ENCODE results near the gene GNPDA1. TPM values are rescaled to one million over a fixed set of nuclear protein-coding genes. Genes with fewer than 3 reads are reported as not detected.
"Not testable (repeated sequence)": the region's sequence is repeated elsewhere in the genome, so short reads cannot be mapped to it uniquely, and the experiment has no call there.

GNPDA1 gene
- total RNA-seq (2014; rRNA removed; shearing (Covaris generic)), result 196 and 216 TPM in 2 replicates

DNA sequence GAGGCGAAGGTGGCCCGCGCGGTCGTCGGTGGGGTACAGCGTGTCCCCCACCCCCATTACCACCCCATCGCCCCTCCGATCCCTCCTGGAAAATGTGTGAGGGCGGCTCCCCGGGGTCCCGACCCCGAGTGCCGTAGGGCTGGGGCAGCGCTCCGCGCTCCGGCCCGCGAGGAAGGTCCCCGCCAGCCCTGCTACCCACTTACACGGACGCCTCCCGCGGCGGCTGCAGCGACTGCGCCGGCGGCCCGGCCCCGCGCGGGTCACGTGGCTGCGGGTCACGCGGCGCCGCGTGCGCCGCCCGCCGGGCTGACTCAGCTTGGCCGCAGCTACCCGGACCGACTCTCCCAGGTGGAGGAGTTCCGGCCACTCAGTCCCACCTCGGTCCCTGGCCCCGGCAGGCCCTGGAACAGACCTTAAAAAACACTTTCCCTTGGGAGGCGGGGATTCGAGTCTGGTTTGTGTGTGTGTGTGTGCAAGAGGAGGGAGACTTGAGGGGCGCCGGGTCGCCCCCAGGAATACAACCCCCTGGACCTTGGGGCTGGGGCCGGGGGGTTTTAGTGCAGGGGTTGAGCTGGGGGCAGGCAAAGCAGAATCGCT is at the start of gene GNPDA1:
TSS of gene GNPDA1 (minus strand) at position 236 of the 597 bp plus-strand sequence. CDS start 992 bp downstream, outside the sequence.
- in situ Hi-C loops (cut with HindIII; ENCODE audit: low sequenced_read_pairs), result no loop called here
- DNase-seq (ENCODE audit: low spot score), result peak; percentile 70

DNA sequence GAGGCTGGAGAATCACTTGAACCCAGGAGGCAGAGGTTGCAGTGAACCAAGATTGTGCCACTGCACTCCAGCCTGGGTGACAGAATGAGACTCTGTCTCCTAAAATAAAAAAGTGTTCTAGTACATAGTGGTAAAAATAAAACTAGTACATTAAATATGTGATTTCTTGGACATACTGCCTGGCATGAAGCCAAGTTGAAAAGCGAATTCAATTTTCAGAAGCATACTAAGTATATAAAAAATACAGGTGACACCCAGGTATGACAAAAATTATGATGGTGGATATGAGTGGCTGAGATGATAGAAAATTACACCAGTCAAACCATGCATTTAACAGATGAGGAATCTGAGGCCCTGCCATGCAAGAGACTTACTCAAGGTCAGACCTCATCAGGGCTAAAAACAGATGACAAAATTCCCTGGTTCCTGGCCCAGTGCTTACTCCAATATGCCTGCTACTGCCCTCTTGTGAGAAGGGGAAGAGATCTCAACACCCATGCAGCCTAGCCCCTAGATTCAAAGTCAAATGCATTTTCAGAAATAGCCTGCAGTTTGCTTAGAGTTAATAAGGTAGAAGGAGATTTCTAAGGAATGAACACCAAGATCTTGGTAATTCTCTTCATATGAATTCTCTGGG is 46.6 kb upstream of the GNPDA1 start:
- DNase-seq (ENCODE audit: low spot score), result no peak
- in situ Hi-C loops (cut with HindIII; ENCODE audit: low sequenced_read_pairs), result no loop called here

DNA sequence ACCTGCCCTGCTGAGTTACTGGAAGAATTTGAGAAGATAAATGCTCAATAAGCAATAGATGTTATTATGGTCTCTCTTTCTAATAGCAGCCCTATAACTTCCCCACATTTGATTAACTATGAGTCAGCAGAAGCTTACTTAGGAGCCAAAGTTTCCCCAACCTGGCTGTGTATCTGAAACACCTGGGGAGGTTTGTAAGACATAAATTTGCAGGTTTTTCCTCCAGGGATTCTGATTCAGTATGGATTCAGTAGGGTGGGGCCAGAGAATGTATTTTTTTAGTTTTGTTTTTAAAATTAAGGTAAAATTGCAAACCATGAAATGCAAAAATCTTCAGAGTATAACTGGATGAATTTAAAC is 44.9 kb upstream of the GNPDA1 start:
- in situ Hi-C loops (cut with HindIII; ENCODE audit: low sequenced_read_pairs), result no loop called here
- no peak for DNase-seq (ENCODE audit: low spot score)

DNA sequence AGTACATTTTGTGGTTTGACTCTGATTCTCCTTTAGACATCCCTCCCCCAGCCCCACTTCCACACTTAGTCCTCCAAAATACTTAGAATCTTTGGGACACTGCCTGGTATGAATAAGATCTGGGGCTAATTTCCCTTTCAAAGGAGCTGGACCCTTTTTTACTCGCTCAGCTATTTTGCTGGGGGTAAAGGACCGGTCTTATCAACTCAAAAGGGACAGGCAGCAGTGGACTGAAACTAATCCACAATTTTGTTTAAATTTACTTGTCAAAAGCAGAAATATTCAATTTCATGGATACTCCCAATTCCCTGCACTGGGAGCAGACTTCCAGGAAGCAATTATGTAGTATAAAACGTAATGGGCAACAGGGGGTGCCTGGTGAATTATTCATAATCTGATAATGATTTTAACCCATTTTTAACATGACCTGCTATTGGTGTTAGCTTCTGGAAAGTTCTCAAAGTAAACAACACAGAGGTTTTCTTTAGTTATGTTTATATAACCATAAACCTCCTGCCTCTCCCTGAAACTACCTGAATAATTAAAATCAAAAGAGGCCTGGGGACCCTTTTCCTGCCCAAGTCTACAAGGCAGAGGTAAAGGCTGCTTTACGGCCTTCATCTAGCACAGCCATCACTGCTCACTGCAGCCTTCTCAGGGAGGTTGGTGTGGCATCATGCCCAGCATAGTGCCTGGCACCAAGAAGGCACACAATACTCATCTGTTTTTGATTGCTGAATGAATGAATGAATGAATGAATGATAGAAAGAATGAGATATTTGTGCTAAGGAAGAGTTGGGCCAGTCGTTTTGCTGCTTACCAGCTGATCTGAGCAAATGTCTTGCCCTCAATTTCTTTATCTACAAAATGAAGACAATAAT is 44.2 kb upstream of the GNPDA1 start:
- DNase-seq (ENCODE audit: low spot score), result no peak
- in situ Hi-C loops (cut with HindIII; ENCODE audit: low sequenced_read_pairs), result no loop called here

DNA sequence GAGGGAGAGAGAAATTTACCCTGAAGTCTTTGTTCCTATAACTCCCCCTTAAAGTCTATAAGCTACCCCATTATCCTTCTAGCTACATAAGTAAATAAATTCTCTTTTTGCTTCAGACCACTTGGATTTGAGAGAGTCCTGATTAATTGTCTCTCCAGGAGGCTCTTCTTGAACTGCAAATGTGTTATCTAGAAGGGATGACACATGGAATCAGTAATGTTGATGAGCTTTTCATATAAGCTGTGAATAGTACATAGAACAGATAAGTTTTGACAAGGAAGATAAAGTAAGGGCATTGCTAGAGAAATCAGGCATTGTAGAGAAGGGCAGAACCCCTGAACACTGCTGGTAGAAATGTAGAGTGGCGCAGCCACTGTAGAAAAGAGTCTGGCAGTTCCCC is 42.5 kb upstream of the GNPDA1 start:
- no peak for DNase-seq (ENCODE audit: low spot score)
- in situ Hi-C loops (cut with HindIII; ENCODE audit: low sequenced_read_pairs), result no loop called here

DNA sequence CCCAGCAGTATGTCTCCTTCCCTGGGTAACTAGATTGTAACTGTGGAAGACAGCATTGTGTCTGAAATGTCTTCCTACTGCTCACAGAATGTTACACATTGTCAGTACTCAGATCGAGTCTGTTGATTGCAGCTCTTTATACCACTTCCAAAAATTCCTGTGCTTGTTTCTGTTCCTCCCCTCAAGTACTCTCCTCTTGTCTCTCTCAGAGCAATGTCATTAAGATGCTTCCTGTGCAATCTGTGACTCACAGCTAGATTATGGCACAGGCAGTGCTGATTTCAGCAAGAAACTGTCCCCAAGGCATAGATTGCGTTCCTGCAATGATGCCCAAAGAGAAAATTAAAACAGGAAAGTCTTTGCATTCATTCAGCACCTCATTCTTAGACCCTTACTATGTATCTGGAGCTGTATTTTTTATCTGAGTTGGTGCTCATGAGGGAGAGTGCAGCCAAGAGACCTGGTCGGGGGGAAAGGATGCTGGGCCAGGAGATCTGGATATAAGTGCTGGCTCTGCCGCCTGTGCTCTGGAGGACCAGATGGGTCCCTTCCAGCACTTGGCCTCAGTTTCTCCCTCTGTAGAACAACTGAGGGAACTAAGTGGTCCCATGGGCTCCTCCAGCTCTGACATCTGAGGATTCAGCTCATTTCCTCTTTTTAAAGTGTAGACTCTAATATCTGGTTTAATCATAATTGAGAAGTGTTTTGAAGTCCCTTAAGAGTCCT is 40.8 kb upstream of the GNPDA1 start:
- in situ Hi-C loops (cut with HindIII; ENCODE audit: low sequenced_read_pairs), result no loop called here
- DNase-seq (ENCODE audit: low spot score), result peak; percentile 92

GRCh38 chr5:142052026-142052425 is 39.2 kb upstream of the GNPDA1 start:
- in situ Hi-C loops (cut with HindIII; ENCODE audit: low sequenced_read_pairs); DNase-seq (ENCODE audit: low spot score): not testable (repeated sequence)

GRCh38 chr5:142048272-142048671 is 35.4 kb upstream of the GNPDA1 start:
- DNase-seq (ENCODE audit: low spot score), result no peak
- in situ Hi-C loops (cut with HindIII; ENCODE audit: low sequenced_read_pairs), result no loop called here

GRCh38 chr5:142046191-142046590 is 33.4 kb upstream of the GNPDA1 start:
- in situ Hi-C loops (cut with HindIII; ENCODE audit: low sequenced_read_pairs), result no loop called here
- no peak for DNase-seq (ENCODE audit: low spot score)

DNA sequence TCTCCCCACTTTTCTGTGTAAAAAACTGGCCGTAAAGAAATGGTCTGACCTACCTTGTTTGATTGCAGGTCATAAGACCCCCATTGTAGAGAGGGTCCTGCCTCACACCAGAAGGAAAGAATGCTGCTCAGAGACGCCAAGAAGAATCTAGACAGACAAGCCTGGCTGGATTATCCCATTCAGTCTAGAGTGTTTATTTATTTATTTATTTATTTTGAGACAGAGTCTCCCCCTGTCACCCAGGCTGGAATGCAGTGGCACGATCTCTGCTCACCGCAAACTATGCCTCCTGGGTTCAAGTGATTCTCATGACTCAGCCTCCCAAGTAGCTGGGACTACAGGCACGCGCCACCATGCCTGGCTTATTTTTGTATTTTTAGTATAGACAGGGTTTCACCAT is 28.1 kb upstream of the GNPDA1 start:
- in situ Hi-C loops (cut with HindIII; ENCODE audit: low sequenced_read_pairs); DNase-seq (ENCODE audit: low spot score): not testable (repeated sequence)

DNA sequence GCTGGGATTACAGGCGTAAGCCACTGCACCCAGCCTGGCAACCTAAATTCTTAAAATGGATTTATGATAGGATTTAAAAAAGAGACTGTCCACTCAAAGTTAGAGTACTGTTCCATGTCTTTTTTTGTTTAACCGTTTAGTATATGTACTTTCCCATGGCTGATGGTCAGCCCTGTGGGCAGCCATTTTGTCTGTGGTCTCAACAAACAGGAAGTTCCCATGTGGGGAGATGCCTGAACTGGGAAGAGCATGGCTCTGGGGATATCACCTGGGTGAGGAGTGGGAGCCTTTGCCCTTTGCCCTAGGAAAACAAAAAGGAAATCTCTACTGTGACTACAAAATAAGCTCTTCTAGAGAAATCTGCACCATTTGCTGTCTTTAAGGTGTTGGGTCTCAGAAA is 27.5 kb upstream of the GNPDA1 start:
- in situ Hi-C loops (cut with HindIII; ENCODE audit: low sequenced_read_pairs), result no loop called here
- no peak for DNase-seq (ENCODE audit: low spot score)

DNA sequence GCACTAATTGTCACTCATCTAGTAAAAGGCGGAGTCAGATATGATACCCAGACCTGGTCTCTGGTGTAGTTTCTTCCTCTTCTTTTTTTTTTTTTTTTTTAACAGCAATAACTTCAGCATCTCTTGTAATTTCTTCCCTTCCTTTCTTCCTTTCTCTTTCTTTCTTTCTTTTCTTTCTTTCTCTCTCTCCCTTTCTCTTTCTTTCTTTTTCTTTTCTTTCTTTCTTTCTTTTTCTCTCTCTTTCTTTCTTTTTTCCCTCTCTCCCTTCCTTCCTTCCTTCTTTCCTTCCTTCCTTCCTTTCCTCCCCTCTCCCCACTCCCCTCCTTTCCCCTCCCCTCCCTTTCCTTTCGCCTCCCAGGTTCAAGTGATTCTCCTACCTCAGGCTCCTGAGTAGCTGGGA is 25.9 kb upstream of the GNPDA1 start:
- no peak for DNase-seq (ENCODE audit: low spot score)
- in situ Hi-C loops (cut with HindIII; ENCODE audit: low sequenced_read_pairs), result no loop called here

DNA sequence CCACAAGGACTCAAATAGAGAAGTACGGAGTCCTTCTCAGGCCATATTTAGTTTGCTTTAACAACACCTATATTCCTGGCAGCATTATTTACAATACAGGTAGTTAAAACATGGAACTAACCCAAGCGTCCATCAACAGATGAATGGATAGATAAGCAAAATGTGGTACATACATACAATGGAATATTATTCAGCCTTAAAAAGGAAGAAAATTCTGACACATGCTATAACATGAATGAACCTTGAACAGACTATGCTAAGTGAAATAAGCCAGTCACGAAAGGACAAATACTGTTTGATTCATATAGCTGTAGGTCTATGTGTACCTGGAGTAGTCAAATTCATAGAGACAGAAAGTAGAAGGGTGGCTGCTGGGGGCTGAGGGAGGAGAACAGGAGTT is 24.8 kb upstream of the GNPDA1 start:
- DNase-seq (ENCODE audit: low spot score); in situ Hi-C loops (cut with HindIII; ENCODE audit: low sequenced_read_pairs): not testable (repeated sequence)

DNA sequence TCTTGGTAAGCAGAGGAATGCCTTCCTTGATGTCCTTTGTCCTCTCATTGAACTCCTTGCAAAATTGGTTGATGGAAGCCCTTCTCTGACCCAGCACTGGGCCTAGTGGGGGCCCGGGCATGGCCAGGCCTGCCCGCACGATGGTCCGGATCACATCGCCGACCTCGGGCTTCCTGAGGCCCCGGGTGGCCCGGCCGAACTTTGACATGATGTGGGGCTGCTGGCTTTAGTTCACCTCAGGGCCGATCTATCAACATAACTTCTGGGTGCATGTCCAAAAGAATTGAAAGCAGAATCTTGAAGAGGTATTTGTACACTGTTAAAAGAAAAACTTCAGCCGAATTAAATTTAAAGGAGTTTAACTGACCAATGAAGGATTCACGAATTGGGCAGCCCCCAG is 24.1 kb upstream of the GNPDA1 start:
- in situ Hi-C loops (cut with HindIII; ENCODE audit: low sequenced_read_pairs), result no loop called here
- DNase-seq (ENCODE audit: low spot score), result no peak

DNA sequence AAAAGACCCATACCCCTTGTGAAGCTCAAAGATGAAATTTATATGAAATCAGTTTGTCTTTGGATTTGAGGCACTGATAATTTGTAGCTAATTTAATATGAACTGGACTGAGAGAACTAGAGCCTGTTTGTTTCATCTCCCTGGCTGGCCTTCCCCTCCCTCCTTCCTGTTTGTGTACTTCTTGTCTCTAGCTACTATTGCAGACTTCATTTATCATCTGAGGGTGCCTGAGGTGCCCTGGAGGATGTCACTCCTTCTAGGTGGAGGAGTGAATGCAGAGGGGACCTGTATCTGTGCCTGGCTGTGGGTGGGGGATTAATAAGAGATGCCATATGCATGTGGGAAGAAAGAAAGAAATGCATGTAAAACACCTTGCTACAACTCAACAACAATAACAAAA is 22.2 kb upstream of the GNPDA1 start:
- no peak for DNase-seq (ENCODE audit: low spot score)
- in situ Hi-C loops (cut with HindIII; ENCODE audit: low sequenced_read_pairs), result no loop called here

DNA sequence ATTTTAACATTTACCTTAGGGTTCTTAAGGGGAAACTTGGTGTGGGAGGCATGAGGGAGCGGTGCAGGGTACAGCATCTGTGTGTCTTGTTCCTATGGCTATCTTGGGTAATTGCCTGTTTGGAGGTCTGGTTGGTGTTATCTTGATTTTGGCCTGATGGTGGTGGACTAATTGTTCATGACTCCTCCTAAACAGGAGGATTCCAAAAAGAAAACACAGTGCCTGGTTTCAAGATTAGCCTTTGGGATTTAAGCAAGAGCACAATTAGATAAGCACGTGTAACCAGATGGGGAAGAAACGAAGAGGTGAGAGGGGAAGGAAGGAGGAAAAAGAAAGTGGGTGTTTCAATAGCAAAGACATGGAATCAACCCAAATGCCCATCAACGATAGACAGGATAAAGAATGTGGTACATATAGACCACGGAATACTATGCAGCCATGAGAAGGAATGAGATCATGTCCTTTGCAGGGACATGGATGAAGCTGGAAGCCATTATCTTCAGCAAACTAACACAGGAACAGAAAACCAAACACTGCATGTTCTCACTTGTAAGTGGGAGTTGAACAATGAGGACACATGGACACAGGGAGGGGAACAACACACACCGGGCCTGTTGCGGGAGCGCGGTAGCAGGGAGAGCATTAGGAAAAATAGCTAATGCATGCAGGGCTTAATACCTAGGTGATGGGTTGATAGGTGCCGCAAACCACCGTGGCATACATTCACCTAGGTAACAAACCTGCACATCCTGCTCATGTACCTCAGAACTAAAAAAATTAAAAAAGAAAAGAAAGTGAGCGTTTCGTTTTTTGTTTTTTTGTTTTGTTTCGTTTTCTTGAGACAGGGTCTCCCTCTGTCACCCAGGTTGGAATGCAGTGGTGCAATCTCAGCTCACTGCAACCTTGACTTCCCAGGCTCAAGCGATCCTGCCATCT is 21.1 kb upstream of the GNPDA1 start:
- DNase-seq (ENCODE audit: low spot score); in situ Hi-C loops (cut with HindIII; ENCODE audit: low sequenced_read_pairs): not testable (repeated sequence)

- no peak for DNase-seq (ENCODE audit: low spot score)
- in situ Hi-C loops (cut with HindIII; ENCODE audit: low sequenced_read_pairs), result no loop called here
Measured at GRCh38 chr5:142032747-142033631, 20.2 kb upstream of the GNPDA1 start.

DNA sequence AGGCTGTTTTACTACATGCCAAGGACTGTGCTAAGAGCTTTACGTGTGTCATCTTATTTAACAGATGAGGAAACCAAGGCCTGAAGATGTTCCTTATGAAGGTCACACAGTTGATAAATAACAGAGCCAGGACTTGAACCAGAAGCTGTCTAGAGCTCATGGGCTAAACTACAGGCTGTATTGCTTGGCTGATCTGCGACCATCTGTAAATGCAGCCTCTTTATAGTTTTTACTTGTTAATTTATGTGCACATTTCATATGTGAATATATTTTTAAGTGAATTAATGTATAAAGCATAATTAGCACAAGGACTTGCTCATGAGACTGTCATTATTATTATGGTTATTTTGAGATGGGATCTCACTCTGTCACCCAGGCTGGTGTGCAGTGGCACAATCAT is 19.3 kb upstream of the GNPDA1 start:
- in situ Hi-C loops (cut with HindIII; ENCODE audit: low sequenced_read_pairs), result no loop called here
- no peak for DNase-seq (ENCODE audit: low spot score)
